Stimulated activated CD8-positive, alpha-beta memory T cell treated with anti-CD3 and anti-CD28 coated beads, Interleukin-4, amount 100 ng/mL, for 1 hour (primary cell): ENCODE results near the gene TNFRSF17.
"Not testable (repeated sequence)": the region's sequence is repeated elsewhere in the genome, so short reads cannot be mapped to it uniquely, and the experiment has no call there.

Experiments used
- DNase-seq, 2 donors: peaks; one replicate each; pipeline ENCODE4 v3.0.0-alpha.2; 2020; ENCODE audit warnings: low read depth in 2 of 2, low spot score in 1 of 2

TNFRSF17 gene

DNA sequence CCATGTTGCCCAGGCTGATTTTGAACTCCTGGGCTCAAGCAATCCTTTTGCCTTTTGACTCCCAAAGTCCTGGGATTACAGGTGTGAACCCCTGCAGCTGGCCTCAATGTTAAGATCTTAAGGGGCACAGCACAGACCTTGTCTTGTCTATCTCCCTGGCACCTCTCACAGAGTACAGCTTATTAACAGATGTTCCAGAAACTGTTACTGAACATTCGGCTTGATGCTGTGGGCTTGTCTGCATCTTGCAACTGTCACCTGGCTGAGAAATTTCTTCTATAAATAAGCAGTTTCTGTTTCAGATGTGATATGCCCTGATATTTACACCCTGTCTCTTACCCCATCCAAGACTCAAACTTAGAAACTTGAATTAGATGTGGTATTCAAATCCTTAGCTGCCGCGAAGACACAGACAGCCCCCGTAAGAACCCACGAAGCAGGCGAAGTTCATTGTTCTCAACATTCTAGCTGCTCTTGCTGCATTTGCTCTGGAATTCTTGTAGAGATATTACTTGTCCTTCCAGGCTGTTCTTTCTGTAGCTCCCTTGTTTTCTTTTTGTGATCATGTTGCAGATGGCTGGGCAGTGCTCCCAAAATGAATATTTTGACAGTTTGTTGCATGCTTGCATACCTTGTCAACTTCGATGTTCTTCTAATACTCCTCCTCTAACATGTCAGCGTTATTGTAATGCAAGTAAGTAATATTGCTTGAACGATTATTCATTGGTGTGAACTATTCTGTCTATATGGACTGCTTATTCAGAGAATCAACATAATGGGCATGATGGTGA is at the start of gene TNFRSF17:
TSS of gene TNFRSF17 (plus strand) at position 450 of the 791 bp plus-strand sequence. CDS start at position 565, 115 bp downstream.
- DNase-seq, result no peak

DNA sequence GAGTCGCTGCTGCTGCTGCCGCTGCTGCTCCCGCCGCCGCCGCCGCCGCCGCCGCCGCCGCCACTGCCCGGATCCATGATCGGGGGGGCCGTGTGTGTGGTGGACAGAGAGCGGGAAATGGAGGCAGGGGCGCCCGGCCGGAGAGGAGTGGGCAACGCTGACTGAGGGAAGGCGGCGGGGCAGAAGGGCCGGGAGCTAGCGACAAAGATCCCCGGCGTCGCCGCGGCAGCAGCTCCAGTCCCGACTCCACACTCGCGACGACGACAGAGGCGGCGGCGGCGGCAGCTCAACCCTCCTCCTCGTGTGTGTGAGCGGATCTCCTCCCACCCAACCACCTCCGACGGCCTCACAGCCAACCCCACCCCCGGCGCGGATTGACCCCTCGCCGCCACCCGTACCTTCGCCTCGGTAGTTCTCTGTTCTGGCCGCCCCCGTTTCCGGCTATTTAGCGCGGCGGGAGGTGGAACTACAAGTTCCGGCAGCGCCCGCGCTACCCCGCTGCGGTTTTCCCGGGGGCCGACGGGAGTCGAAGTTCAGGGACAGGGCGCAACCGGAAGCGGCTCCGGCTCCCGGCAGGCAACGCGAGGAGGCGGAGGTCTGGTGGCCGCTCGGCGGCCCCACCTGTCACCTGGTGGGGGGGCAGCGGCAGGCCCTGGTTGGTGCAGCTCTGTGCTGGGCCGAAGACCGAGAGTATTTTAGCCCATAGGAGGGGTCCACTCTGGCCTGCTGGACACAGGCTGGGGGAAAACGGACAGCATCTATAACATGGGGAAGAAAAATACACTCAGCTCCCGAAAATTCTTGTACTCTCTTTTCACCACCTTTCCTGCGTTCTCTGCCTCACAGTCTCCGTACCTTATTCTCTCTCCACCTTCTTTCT is 49.1 kb upstream of the TNFRSF17 start, which contains the start of gene GSPT1:
TSS of gene GSPT1 (minus strand) at position 313 of the 880 bp plus-strand sequence. CDS start at position 77, 236 bp downstream.
- peak; percentile 97 to 98 for DNase-seq

DNA sequence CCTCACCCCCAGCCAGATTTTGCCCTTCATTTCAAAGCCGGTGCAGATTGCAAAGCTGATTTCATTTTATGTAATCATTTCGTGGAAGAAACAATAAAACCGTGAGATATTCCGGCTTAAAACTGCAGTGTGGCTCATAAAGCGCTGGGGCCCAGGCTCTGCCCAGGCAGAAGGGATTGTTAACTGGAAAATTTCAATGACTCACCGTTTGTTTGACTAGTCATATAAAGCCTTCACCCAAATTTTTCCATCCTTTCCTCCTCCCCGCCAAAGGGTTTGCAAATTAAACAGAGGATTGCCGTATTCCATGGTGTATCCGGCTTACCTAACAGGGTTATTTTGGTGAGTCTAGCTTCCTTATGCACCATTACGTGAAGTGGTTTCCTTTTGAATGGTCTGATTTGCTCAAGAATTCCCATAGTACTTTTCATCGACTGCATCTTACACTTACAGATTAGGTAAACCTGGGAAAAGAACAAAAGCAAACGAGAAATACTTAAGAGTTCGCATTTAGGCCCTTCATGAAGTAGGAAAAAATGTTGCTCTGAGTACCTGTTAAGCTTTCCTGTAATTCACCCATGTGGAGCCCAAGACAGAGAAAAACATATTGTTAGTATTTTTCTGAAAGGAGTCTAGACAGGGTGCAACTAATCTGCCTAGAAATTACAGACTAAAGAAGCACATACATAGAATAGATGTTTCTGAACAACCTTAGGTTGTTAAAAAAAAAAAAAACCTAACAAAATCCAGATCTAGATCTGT is 48.3 kb upstream of the TNFRSF17 start:
- no peak for DNase-seq

DNA sequence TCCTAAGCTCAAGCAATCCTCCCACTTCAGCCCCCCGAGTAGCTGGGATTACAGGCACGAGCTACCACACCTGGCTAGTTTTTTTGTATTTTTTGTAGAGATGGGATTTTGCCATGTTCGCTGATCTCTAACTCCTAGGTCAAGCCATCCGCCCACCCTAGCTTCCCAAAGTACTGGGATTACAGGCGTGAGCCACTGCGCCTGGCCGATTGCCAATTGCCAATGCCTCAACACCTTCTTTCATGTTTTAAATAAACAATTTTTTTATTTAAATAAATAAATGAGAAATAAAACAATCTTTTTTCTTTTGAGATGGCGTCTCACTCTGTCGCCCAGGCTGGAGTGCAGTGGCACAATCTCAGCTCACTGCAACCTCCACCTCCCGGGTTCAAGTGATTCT is 41.0 kb upstream of the TNFRSF17 start:
- not testable (repeated sequence) for DNase-seq

DNA sequence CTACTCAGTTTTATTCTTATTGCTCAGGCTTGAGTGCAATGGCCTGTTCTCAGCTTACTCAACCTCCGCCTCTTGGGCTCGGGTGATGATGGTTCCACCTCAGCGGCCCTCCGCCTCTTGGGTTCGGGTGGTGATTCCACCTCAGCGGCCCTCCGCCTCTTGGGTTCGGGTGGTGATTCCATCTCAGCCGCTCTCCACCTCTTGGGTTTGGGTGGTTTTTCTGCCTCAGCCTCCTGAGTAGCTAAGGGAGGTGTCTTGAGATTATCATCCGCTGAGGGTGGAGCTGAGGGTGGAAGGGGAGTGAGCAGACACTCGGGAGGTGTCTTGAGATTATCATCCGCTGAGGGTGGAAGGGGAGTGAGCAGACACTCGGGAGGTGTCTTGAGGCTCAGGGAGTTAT is 37.7 kb upstream of the TNFRSF17 start:
- not testable (repeated sequence) for DNase-seq

DNA sequence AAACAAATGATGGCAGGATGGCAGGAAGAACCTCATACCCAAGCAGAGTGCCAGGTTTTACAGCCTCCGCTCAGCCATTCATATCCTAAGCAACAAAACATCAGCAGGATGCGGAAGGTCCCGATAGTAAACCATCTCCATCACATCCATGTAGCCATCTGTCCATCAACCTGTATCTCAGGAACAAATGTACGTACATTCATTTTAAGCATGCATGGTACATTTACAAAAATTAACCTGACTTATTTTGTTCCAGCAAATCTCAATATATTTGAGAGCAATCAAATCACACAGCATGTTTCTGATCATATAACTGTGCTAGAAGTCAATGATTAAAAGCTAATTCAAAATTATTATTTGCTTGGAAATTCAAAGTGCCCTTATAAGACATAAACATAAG is 23.1 kb upstream of the TNFRSF17 start, which contains the start of gene NPIPB2:
TSS of gene NPIPB2 (minus strand) at position 101 of the 400 bp plus-strand sequence. CDS start at position 101, 0 bp downstream.
- DNase-seq, result not testable (repeated sequence)

DNA sequence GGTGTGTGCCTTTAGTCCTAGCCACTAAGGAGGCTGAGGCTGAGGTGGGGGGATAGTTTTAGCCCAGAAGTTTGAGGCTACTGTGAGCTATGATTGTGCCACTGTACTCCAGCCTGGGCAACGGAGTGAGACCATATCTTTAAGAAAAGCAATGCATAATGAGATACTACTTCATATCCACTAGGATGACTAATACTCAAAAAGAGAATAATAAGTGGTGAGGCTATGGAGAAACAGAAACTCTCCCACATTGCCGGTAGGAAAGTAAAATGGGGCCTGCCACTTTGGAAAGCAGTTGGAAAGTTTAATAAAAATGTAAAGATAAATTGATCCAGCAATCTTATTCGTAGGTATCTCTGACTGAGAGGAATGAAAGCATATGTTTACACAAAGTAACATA is 18.6 kb upstream of the TNFRSF17 start:
- DNase-seq, result no peak

DNA sequence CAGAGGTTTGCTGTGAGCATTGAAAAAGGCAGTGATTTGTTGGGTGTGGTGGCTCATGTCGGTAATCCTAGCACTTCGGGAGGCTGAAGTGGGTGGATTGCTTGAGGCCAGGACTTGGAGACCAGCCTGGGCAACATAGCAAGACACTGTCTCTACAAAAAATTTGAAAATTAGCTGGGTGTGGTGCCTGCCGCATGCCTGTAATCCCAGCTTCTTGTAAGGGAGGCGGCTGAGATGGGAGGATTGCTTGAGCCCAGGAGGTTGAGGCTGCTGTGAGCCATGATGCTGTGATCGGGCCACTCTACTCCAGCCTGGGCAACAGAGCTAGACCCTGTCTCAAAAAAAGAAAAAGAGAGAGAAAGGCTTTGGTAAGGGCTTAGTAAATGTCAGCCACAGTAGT is 16.2 kb upstream of the TNFRSF17 start:
- no peak for DNase-seq

DNA sequence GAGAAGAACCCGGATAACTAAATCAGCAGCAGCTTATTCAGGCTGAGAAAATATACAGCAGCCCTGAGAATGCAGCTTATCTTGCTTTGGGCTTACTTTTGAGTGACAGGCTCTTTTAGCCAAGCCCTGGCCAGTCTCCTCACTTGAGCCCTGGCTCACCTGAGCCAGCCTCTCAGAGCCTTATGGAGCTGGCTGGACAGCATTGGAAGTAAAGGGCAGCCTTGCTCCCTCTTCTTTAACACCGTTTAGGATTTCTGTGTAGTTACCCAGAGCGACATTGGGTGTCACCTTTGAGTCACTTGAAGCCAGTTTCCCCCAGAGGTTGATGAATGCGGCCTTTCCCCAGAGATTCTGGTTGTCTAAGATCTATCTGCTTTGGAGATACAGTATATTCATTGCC is 15.5 kb upstream of the TNFRSF17 start:
- no peak for DNase-seq

DNA sequence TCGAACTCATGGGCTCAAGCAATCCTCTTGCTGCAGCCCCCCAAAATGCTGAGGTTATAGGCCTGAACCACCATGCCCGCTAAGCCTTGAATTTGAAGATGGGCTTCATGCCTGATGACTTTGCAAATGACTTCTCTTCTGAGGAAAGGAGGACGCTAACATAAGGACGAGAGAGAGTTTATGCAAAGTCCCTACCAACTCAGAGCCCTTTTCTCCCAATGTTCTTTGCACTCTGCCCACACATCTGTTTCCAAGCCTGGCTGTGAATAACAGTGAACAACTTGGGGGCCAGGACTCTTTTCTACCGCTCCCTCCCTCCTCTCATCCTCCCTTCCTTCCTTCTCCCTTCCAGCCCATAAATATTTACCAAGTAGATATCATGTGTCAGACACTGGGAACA is 14.6 kb upstream of the TNFRSF17 start:
- no peak for DNase-seq

DNA sequence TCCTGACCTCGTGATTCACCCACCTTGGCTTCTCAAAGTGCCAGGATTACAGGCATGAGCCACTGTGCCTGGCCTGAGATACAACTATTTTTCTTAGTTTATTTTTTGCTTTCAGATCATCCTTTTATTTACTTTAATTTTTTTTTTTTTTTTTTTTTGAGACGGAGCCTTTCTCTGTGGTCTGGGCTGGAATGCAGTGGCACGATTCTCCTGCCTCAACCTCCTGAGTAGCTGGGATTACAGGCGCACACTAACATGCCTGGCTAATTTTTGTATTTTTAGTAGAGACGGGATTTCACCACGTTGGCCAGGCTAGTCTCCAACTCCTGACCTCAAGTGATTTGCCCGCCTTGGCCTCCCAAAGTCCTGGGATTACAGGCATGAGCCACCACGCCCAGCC is 11.4 kb upstream of the TNFRSF17 start:
- DNase-seq, result not testable (repeated sequence)

DNA sequence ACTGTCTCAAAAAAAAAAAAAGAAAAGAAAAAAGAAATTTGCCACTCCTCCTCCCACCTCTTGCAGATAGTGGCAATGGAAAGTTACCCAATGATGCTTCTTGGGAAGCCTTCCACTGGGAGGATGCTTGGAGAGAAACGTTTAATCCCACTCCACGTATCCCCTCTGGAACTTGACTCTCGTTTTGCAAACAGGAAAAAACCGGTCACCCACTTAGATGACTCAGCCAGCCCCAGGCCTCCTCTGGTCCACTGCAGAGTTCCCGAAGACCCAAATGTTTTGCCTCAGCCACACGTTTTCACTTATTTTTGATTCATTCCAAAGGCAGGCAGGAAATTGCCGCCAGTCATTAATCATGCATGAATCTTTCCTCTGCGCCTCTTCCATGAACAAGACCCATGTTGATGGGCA is 9.3 kb upstream of the TNFRSF17 start:
- DNase-seq, result no peak

DNA sequence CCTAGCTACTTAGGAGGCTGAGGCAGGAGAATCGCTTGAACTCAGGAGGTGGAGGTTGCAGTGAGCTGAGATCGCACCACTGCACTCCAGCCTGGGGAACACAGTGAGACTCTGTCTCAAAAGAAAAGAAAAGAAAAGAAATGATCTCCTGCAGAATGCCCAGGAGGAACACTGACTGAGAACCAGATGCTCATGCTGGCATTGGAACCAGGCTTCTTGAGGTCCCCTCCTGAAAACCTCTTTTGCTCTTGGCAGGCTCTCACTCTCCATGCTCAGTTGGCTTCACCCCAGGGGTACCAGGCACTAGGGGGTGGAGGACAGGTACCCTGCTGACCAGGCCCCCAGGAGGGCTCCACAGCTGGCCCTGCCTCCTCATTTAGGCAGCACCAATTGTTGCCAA is 8.5 kb upstream of the TNFRSF17 start:
- no peak for DNase-seq

DNA sequence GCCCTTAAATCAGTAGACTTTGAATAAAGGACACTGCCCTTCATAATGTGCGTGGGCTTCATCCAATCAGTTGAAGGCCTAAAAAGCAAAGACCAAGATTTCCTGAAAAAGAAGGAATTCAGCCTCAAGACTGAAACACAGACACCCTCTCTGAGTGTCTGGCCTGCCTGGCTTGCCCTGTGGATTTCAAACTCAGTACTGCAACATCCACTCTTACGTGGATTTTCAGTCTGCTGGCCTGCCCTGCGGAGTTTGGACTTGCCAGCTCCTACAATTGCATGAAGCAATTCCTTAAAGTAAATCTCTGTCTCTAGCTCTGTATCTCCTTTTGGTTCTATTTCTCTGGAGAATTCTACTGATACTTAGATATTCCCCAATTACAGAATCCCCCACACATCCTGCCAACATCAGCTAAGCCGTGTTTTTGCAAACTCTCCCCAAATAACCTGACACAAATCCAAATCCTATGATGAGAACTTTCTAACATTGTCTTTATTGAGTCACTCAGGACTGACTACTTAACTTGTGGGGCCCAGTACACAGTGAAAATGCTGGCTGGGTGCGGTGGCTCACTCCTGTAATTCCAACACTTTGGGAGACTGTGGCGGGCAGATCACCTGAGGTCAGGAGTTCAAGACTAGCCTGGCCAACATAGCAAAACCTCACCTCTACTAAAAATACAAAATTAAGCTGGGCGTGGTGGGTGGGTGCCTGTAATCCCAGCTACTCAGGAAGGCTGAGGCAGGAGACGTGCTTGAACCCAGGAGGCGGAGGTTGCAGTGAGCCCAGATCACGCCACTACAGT is 7.2 kb upstream of the TNFRSF17 start:
- DNase-seq, result no peak

DNA sequence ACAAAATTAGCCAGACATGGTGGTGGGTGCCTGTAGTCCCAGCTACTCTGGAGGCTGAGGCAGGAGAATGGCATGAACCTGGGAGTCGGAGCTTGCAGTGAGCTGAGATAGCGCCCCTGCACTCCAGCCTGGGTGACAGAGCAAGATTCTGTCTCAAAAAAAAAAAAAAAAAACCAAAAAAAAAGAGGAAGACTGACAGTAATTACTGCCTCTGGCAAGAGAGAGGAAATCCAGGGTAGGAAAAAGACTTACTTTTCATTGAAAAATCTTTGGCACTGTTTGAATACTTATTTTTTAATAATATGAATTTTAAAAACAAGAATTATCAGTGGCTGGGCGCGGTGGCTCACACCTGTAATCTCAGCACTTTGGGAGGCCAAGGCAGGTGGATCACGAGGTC is 2.6 kb upstream of the TNFRSF17 start:
- DNase-seq, result not testable (repeated sequence)

DNA sequence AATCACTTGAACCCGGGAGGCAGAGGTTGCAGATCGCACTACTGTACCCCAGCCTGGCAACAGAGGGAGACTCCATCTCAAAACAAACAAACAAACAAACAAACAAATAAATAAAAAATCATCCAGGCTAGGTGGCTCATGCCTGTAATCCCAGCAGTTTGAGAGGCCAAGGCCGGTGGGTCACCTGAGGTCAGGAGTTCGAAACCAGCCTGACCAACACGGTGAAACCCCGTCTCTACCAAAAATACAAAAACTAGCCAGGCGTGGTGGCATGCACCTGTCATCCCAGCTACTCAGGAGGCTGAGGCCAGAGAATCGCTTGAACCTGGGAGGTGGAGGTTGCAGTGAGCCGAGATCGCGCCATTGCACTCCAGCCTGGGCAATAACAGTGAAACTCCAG is 2.0 kb upstream of the TNFRSF17 start:
- DNase-seq, result not testable (repeated sequence)

DNA sequence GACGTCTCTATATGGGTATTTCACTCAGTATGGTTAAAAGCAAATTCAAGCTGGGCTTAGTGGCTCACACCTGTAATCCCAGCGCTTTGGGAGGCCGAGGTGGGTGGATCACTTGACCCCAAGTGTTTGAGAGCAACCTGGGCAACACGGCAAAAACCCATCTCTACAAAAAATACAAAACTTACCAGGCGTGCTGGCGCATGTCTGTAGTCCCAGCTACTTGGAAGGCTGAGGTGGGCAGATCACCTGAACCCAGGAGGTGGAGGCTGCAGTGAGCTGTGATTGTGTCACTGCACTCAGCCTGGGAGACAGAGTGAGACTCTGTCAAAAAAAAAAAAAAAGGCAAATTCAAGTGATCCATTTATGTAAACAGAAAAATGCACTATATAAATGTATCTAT is 1.3 kb upstream of the TNFRSF17 start:
- DNase-seq, result no peak

DNA sequence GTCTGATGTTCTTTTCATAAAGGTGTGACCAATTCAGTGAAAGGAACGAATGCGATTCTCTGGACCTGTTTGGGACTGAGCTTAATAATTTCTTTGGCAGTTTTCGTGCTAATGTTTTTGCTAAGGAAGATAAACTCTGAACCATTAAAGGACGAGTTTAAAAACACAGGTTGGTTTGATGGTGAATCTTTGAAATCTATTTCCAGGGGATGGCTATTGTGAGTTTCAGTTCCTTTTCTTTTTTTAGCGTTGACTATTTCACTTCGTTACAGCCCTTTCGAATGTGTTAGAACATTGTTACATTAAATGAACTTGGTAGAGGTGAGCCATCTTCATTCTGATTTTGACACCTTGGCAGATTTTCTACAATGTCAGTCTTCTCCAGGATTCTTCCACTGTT is 1.2 kb downstream of the TNFRSF17 start:
- no peak for DNase-seq

DNA sequence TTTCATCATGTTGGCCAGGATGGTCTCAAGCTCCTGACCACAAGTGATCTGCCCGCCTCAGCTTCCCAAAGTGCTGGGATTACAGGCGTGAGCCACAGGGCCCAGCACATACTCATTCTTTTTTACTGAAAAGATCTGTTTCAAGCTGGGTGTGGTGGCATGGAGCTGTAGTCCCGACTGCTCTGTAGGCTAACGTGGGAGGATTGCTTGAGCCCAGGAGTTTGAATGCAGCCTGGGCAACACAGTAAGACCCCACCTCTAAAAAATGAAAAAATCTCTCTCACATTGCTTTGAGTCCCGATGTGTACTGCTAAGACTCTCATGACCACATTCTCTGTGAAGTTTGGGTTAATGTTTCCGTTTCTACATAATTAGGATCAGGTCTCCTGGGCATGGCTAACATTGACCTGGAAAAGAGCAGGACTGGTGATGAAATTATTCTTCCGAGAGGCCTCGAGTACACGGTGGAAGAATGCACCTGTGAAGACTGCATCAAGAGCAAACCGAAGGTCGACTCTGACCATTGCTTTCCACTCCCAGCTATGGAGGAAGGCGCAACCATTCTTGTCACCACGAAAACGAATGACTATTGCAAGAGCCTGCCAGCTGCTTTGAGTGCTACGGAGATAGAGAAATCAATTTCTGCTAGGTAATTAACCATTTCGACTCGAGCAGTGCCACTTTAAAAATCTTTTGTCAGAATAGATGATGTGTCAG is 2.3 kb downstream of the TNFRSF17 start:
- no peak for DNase-seq

DNA sequence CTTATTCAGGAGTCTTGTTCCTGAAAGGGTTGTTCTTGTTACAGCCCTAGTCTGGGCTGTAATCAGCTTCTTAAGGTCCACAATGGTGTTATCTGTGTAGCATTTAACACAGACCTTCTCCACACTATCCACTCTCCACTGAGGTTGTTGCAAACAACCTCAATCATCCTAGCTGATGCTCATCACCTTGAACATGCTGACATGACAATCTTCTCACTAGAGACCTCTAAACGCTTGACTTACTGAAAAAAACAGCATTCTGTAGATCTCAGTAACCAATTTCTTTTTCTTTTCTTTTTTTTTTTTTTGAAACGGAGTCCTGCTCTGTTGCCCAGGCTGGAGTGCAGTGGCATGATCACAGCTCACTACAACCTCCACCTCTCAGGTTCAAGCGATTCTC is 3.6 kb downstream of the TNFRSF17 start:
- DNase-seq, result no peak
